ENCODE data around the gene TTC21A.

GRCh38 chr3:39178553-39178952 is 71.1 kb downstream of the TTC21A start:
- TF ChIP-seq POLR2A (IDR thresholded peaks at IDR 0.05) (no peak), CTCF (IDR thresholded peaks at IDR 0.05) (no peak), POLR2AphosphoS5 (IDR thresholded peaks at IDR 0.05) (no peak)

All from breast epithelium (tissue), 3 donors.